Left forelimb (tissue), 1 donor: ENCODE data around the gene TNFRSF1A.

Experiments
- DNase-seq: peaks from one replicate; pipeline ENCODE4 v3.0.0-alpha.2; 2018; ENCODE audit warnings: low spot score

Gene TNFRSF1A

GRCh38 chr12:6341417-6342139 lies at the start of gene TNFRSF1A:
Gene TNFRSF1A (minus strand): TSS chr12:6342076. CDS start chr12:6341814, 262 bp downstream.
- DNase-seq = no peak

- no peak for DNase-seq
Measured at GRCh38 chr12:6391013-6391412, 49.1 kb upstream of the TNFRSF1A start.

GRCh38 chr12:6390084-6390799 lies 48.4 kb upstream of the TNFRSF1A start:
- no peak for DNase-seq

- DNase-seq = no peak
Measured at GRCh38 chr12:6387541-6387940, 45.7 kb upstream of the TNFRSF1A start.

- DNase-seq = no peak
Measured at GRCh38 chr12:6386491-6386890, 44.6 kb upstream of the TNFRSF1A start.

GRCh38 chr12:6386038-6386437 lies 44.2 kb upstream of the TNFRSF1A start:
- no peak for DNase-seq

GRCh38 chr12:6384499-6385436 lies 42.9 kb upstream of the TNFRSF1A start:
- DNase-seq = no peak

- DNase-seq = peak; percentile 94
Measured at GRCh38 chr12:6383572-6384498, 42.0 kb upstream of the TNFRSF1A start, which contains the start of gene LTBR. Gene LTBR (plus strand): TSS chr12:6384162. CDS start chr12:6384359, 197 bp downstream.

GRCh38 chr12:6382982-6383381 lies 41.1 kb upstream of the TNFRSF1A start:
- DNase-seq = no peak

GRCh38 chr12:6382371-6382770 lies 40.5 kb upstream of the TNFRSF1A start:
- no peak for DNase-seq

GRCh38 chr12:6380141-6381121 lies 38.6 kb upstream of the TNFRSF1A start:
- DNase-seq = no peak

- no peak for DNase-seq
Measured at GRCh38 chr12:6378709-6379472, 37.0 kb upstream of the TNFRSF1A start.

GRCh38 chr12:6377667-6377994 lies 35.8 kb upstream of the TNFRSF1A start:
- no peak for DNase-seq

GRCh38 chr12:6376870-6377666 lies 35.2 kb upstream of the TNFRSF1A start:
- DNase-seq = no peak

- DNase-seq = no peak
Measured at GRCh38 chr12:6376079-6376869, 34.4 kb upstream of the TNFRSF1A start.

GRCh38 chr12:6375269-6376078 lies 33.6 kb upstream of the TNFRSF1A start, which contains the start of gene SCNN1A:
Gene SCNN1A (minus strand): TSS chr12:6375563. CDS start chr12:6374783, 780 bp downstream.
- no peak for DNase-seq

GRCh38 chr12:6374786-6375160 lies 32.9 kb upstream of the TNFRSF1A start:
- DNase-seq = no peak
